ENCODE measurements around the gene ZNRF1. TPM values are rescaled to one million over a fixed set of nuclear protein-coding genes. Genes with fewer than 3 reads are reported as not detected.

The ZNRF1 gene
- total RNA-seq, 3 donors from 2014 or later (not counting 1 experiment from before 2014, with no cell fraction given), result 2.4 to 5.1 (median 3.4) TPM

DNA sequence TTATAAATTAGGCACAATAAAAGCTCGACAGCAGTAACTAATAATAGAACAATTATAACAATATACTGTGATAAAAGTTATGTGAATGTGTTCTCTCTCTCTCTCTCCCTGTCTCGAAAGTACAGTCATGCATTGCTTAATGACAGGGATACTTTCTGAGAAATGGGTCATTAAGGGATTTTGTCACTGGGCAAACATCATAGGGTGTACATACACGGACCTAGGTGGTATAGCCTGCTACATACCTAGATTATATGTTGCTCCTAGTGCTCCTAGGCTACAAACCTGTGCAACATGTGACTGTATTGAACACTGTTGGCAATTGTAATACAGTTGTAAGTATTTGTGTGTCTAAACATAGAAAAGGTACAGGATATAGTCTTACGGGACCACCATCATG is 6.9 kb downstream of the ZNRF1 start:
- no peak for DNase-seq
- no peaks in the 10 kb centered on the region for H3K9me3 ChIP-seq (ENCODE audit: control insufficient read depth, insufficient read depth, low read length)
- no peaks in the 10 kb centered on the region for H3K27me3 ChIP-seq (ENCODE audit: control insufficient read depth, insufficient read depth, low read length)
- 84% methylated on average over 2 of the region's 4 CpGs for WGBS (ENCODE audit: insufficient coverage)
- intact Hi-C loops (cut with micrococcal nuclease), result no loop called here
- Mint-ChIP-seq H3K4me3 (no peak overlapping the region), H3K27me3 (ENCODE audit: low read depth in 2 of 2) (peaks cover 25 to 29% of the 10 kb centered on the region in 2 donors), H3K4me1 (peaks cover 3 to 5% of the 10 kb centered on the region in 2 donors), H3K9me3 (no peaks in the 10 kb centered on the region), H3K36me3 (no peaks in the 10 kb centered on the region), H3K27ac (no peak overlapping the region)
- no peaks in the 10 kb centered on the region for H3K36me3 ChIP-seq (ENCODE audit: control insufficient read depth, insufficient read depth, low read length)
- no peak overlapping the region for H3K4me3 ChIP-seq (ENCODE audit: low read length)
- TF ChIP-seq, protein P1, sequence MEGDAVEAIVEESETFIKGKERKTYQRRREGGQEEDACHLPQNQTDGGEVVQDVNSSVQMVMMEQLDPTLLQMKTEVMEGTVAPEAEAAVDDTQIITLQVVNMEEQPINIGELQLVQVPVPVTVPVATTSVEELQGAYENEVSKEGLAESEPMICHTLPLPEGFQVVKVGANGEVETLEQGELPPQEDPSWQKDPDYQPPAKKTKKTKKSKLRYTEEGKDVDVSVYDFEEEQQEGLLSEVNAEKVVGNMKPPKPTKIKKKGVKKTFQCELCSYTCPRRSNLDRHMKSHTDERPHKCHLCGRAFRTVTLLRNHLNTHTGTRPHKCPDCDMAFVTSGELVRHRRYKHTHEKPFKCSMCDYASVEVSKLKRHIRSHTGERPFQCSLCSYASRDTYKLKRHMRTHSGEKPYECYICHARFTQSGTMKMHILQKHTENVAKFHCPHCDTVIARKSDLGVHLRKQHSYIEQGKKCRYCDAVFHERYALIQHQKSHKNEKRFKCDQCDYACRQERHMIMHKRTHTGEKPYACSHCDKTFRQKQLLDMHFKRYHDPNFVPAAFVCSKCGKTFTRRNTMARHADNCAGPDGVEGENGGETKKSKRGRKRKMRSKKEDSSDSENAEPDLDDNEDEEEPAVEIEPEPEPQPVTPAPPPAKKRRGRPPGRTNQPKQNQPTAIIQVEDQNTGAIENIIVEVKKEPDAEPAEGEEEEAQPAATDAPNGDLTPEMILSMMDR (IDR thresholded peaks at IDR 0.05), result no peak
- peaks cover 2% of the 10 kb centered on the region for H3K4me1 ChIP-seq (ENCODE audit: control insufficient read depth, insufficient read depth, low read length)
- ATAC-seq, result no peak
- H3K27ac ChIP-seq (ENCODE audit: low read length), result no peak overlapping the region

GRCh38 chr16:75007443-75007842 is 8.6 kb downstream of the ZNRF1 start:
- no peak overlapping the region for H3K27ac Mint-ChIP-seq
- TF ChIP-seq, protein P1 (IDR thresholded peaks at IDR 0.05), result no peak
- Histone ChIP-seq H3K36me3 (ENCODE audit: control insufficient read depth, insufficient read depth, low read length) (no peaks in the 10 kb centered on the region), H3K9me3 (ENCODE audit: control insufficient read depth, insufficient read depth, low read length) (no peaks in the 10 kb centered on the region), H3K27ac (ENCODE audit: low read length) (no peak overlapping the region), H3K4me3 (ENCODE audit: low read length) (no peak overlapping the region), H3K27me3 (ENCODE audit: control insufficient read depth, insufficient read depth, low read length) (no peaks in the 10 kb centered on the region), H3K4me1 (ENCODE audit: control insufficient read depth, insufficient read depth, low read length) (no peaks in the 10 kb centered on the region)
- WGBS (ENCODE audit: insufficient coverage), result no CpG with 5 or more reads among the region's 1 CpG
- H3K27me3 Mint-ChIP-seq (ENCODE audit: low read depth in 2 of 2), result peaks cover 11 to 14% of the 10 kb centered on the region in 2 donors
- no peaks in the 10 kb centered on the region for H3K36me3 Mint-ChIP-seq
- DNase-seq (no peak), ATAC-seq (no peak)
- no peak overlapping the region for H3K4me3 Mint-ChIP-seq
- intact Hi-C loops (cut with micrococcal nuclease), result no loop called here
- no peaks in the 10 kb centered on the region for H3K9me3 Mint-ChIP-seq
- H3K4me1 Mint-ChIP-seq, result peaks cover 2 to 5% of the 10 kb centered on the region in 2 donors

DNA sequence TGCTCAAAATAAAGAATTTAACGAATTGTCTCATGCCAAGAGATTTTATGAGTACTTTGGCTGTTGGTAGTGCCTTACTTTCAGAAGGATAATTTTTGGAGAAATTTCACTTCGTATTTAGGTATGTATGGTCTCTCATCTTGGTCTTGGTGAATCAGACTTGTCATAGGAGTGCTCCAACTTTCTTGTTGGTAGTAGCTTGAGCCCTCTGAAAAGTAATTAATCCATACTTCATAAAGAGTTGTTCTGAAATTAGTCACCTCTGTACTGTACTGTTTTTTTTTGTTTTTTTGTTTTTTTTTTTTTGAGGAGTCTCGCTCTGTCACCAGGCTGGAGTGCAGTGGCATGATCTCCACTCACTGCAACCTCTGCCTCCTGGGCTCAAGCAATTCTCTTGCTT is 11.6 kb downstream of the ZNRF1 start:
- Mint-ChIP-seq H3K27me3 (ENCODE audit: low read depth in 2 of 2) (no peaks in the 10 kb centered on the region), H3K4me3 (no peak overlapping the region), H3K27ac (no peak overlapping the region), H3K9me3 (no peaks in the 10 kb centered on the region), H3K36me3 (no peaks in the 10 kb centered on the region), H3K4me1 (peaks cover 7 to 10% of the 10 kb centered on the region in 2 donors)
- no peaks in the 10 kb centered on the region for H3K27me3 ChIP-seq (ENCODE audit: control insufficient read depth, insufficient read depth, low read length)
- no peak overlapping the region for H3K4me3 ChIP-seq (ENCODE audit: low read length)
- no peaks in the 10 kb centered on the region for H3K36me3 ChIP-seq (ENCODE audit: control insufficient read depth, insufficient read depth, low read length)
- intact Hi-C loops (cut with micrococcal nuclease), result no loop called here
- 56% methylated on average over 3 of the region's 3 CpGs for WGBS (ENCODE audit: insufficient coverage)
- TF ChIP-seq, protein P1 (IDR thresholded peaks at IDR 0.05), result no peak
- H3K9me3 ChIP-seq (ENCODE audit: control insufficient read depth, insufficient read depth, low read length), result no peaks in the 10 kb centered on the region
- H3K27ac ChIP-seq (ENCODE audit: low read length), result no peak overlapping the region
- H3K4me1 ChIP-seq (ENCODE audit: control insufficient read depth, insufficient read depth, low read length), result no peaks in the 10 kb centered on the region
- DNase-seq (no peak), ATAC-seq (no peak)

DNA sequence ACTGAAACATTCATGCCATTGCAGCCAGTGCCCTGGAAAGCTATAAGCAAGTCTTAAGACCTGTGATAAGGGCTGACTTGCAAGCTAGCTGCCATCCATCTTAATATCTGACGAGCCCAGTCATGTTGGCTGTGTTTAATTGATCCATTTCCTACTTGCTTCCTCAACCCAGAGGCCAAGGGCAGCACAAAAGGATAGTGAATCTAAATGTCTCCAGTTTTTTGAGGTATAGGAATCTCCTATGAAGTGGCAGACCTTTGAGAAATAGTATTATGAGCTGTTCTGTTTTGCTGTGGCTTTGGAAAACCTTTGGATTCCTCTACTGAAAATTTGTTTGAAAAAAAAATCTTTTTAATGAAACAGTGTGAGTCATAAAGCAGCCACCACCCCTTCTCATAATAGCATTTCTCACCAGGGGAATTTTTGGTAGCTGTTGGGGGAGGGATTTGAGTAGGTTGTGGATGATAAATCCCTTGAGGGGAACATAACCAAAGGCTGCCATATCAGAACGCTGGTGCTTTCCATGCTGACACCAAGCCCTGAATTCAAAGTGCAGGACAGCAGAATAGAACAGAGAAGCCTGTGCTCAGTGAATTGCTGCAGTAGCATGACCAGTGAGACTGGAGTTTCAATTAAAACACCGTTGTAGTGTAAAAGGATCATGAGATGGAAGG is 12.9 kb downstream of the ZNRF1 start:
- Mint-ChIP-seq H3K4me3 (no peak overlapping the region), H3K36me3 (no peaks in the 10 kb centered on the region), H3K4me1 (peaks cover 7 to 10% of the 10 kb centered on the region in 2 donors), H3K27me3 (ENCODE audit: low read depth in 2 of 2) (no peaks in the 10 kb centered on the region), H3K27ac (no peak overlapping the region), H3K9me3 (no peaks in the 10 kb centered on the region)
- 43% methylated on average over 3 of the region's 3 CpGs for WGBS (ENCODE audit: insufficient coverage)
- no peaks in the 10 kb centered on the region for H3K36me3 ChIP-seq (ENCODE audit: control insufficient read depth, insufficient read depth, low read length)
- no peak overlapping the region for H3K27ac ChIP-seq (ENCODE audit: low read length)
- no peaks in the 10 kb centered on the region for H3K9me3 ChIP-seq (ENCODE audit: control insufficient read depth, insufficient read depth, low read length)
- intact Hi-C loops (cut with micrococcal nuclease), result no loop called here
- peak; percentile 48 to 66 (median 53) for ATAC-seq
- no peaks in the 10 kb centered on the region for H3K4me1 ChIP-seq (ENCODE audit: control insufficient read depth, insufficient read depth, low read length)
- no peaks in the 10 kb centered on the region for H3K27me3 ChIP-seq (ENCODE audit: control insufficient read depth, insufficient read depth, low read length)
- DNase-seq, result peak in 1 of 2 donors; percentile 72
- H3K4me3 ChIP-seq (ENCODE audit: low read length), result no peak overlapping the region
- TF ChIP-seq, protein P1 (IDR thresholded peaks at IDR 0.05), result no peak
